Lung (tissue), 12 donors: ENCODE results near the gene HDGF. TPM values are rescaled to one million over a fixed set of nuclear protein-coding genes. Genes with fewer than 3 reads are reported as not detected.
A peak's percentile ranks its signal among the peaks of the same experiment; 100 is the strongest.

ENCODE experiments used
- ATAC-seq: fragments of 200-7000 bp; cut with Tn5 transposase; one replicate; pipeline ENCODE4 v1.9.1; 2020; ENCODE audit warnings: moderate number of reproducible peaks; ENCODE audit not compliant: insufficient read depth, low FRiP score
- DNase-seq, 3 donors: peaks; one replicate each; pipeline ENCODE4 v3.0.0-alpha.2; 2013 to 2017
- H3K27ac ChIP-seq, 2 donors: one replicate each; pipeline ENCODE4 v1.5.1; 2013; ENCODE audit warnings: mild to moderate bottlenecking in 2 of 2, moderate library complexity in 2 of 2, control low read depth in 1 of 2, inconsistent platforms in 1 of 2, low read depth in 1 of 2, low read length in 1 of 2
- H3K27me3 ChIP-seq, 3 donors: one replicate each; pipeline ENCODE4 v1.5.1; 2013; ENCODE audit warnings: low read length in 2 of 3; ENCODE audit not compliant: control insufficient read depth in 3 of 3, insufficient read depth in 3 of 3
- H3K36me3 ChIP-seq, 4 donors: one replicate each; pipeline ENCODE4 v1.5.1; 2013; ENCODE audit warnings: low read length in 4 of 4, mild to moderate bottlenecking in 1 of 4, moderate library complexity in 1 of 4; ENCODE audit not compliant: control insufficient read depth in 4 of 4, insufficient read depth in 4 of 4
- H3K4me1 ChIP-seq, 5 donors: one replicate each; pipeline ENCODE4 v1.5.1; 2013; ENCODE audit warnings: low read length in 5 of 5, mild to moderate bottlenecking in 2 of 5, moderate library complexity in 1 of 5; ENCODE audit not compliant: control insufficient read depth in 5 of 5, insufficient read depth in 5 of 5
- H3K4me3 ChIP-seq: one replicate; pipeline ENCODE4 v1.5.1; 2013; ENCODE audit warnings: mild to moderate bottlenecking, control low read depth, moderate library complexity
- H3K9ac ChIP-seq, 2 donors: one replicate each; pipeline ENCODE4 v1.5.1; 2013; ENCODE audit warnings: low read length in 2 of 2, control low read depth in 1 of 2; ENCODE audit not compliant: insufficient read depth in 1 of 2
- H3K9me3 ChIP-seq, 4 donors: one replicate each; pipeline ENCODE4 v1.5.1; 2013; ENCODE audit warnings: low read length in 3 of 4, mild to moderate bottlenecking in 1 of 4, moderate library complexity in 1 of 4; ENCODE audit not compliant: control insufficient read depth in 4 of 4, insufficient read depth in 3 of 4
- CTCF ChIP-seq: IDR thresholded peaks from 2 replicates; pipeline ENCODE4 v1.5.1; 2012; ENCODE audit warnings: mild to moderate bottlenecking; ENCODE audit errors: control extremely low read depth, extremely low read depth
- WGBS, 2 donors: extraction: QIAGEN DNeasy Blood & Tissue Kit; methylation state at CpG; one replicate each; pipeline ENCODE4 v1.1.7; 2013; 5-methylcytosine and 5-hydroxymethylcytosine counted together
- polyA plus RNA-seq, 2 donors: library from polyadenylated mRNA; stranded (reverse); fragments of 200-250 nt; gene quantifications; one replicate each; pipeline ENCODE4 v1.2.1, GENCODE V29; 2013
- total RNA-seq, 2 donors: library from RNA; depleted of rRNA in 1 of 2; stranded (reverse); fragments of >200 nt in 1 of 2; gene quantifications; one replicate each; pipeline ENCODE4 v1.2.1, GENCODE V29; 2014 to 2021
- donor health status: control.
- donor health status: control.
- donor health status: Bipolar disorder and iron deficiency.
- donor health status: healthy.
- donor health status: DM: yes; HTN: yes; CAD: no.

The HDGF gene
- total and polyA plus RNA-seq, 4 donors = 104 to 226 (median 185) TPM

DNA sequence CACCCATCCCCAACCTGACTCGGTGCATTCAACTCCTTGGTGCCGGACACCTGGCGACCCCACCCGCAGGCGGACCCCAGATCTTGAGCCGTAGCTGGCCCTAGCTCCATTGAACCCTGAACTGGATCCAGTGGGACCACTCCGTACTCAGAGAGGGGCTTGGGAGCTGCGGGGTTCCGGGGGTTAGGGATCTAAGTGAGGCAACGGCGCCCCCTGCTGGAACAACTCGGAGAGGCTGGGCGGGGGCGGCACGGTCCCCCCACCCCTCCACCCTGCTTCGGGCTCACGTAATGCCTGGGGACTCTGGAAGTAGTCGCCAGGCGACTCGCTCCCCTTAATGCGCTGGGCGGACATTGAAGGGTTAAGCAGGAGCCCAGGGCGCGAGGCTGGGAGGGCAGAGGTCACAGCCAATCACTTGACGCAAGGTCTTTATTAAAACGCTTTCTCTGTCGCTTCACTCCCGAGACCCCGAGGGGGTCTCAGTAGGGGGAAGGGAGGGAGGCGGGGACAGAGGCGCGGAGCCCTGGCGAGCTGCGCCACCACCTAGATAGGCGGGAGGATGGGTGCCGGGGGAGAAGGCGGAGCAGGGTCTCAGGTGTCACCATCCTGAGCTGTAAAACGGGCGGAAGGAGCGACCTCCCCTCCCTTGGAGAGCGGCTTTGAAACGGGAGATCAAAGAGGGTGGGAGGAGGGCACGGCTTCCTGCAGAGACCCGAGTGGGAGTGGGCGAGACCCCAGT, 45.4 kb downstream of the HDGF start:
- H3K9me3 ChIP-seq = no peaks in the 10 kb centered on the region
- no peak overlapping the region for H3K4me3 ChIP-seq
- DNase-seq = peak; percentile 82 to 89 (median 86)
- peaks cover 0 to 4% (median 0%) of the 10 kb centered on the region in 3 donors for H3K27me3 ChIP-seq
- H3K27ac ChIP-seq = peak overlapping the region in 1 of 2 donors; percentile 46
- ATAC-seq = peak; percentile 45
- 1% methylated on average over 40 to 45 of the region's 45 CpGs for WGBS, 2 donors
- peaks cover 0 to 77% (median 17%) of the 10 kb centered on the region in 5 donors for H3K4me1 ChIP-seq
- peak; percentile 22 for TF ChIP-seq CTCF
- peak overlapping the region in 1 of 2 donors; percentile 68 for H3K9ac ChIP-seq
- no peaks in the 10 kb centered on the region for H3K36me3 ChIP-seq

DNA sequence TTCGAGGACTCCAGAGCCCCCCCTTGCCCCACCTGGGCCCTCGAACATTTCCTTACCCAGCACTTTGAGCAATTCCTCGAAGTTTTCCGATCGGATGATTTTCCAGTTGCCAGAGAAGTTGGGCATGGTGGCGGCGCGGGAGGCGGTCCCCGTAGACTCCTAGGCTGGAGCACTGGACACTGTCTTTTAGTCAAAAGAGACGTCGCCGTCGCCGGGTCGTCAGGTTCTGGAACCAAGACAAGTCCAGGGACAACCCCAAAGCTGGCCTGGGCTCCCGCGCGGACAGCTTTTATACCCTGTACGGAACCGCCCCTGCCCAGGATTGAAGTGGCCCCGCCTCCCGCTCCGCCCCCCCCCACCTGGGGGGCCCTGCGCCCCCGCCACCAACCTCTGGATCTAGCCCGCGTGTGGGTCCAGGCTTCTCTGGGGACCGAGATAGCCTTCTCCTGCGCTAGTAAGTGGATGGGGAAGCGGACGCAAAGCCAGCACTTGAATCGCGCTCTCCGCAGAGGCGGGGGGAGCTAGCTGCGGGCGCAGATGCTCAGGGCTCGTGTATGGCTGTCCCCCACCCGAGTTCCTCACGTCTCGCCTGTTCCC, 46.1 kb downstream of the HDGF start, which contains the start of gene CRABP2:
Gene CRABP2 (minus strand): TSS at position 263 of the 597 bp plus-strand sequence. CDS start 137 bp downstream, at position 126.
- Histone ChIP-seq H3K4me1 (peaks cover 0 to 71% (median 17%) of the 10 kb centered on the region in 5 donors), H3K4me3 (no peak within 1 kb of the TSS), H3K27me3 (peaks cover 0 to 4% (median 0%) of the 10 kb centered on the region in 3 donors), H3K36me3 (no peaks in the 10 kb centered on the region), H3K27ac (peak within 1 kb of the TSS in 1 of 2 donors; percentile 46), H3K9ac (peak within 1 kb of the TSS; percentile 11 to 68), H3K9me3 (no peaks in the 10 kb centered on the region)
- no peak for ATAC-seq
- peak; percentile 73 to 77 (median 77) for DNase-seq
- TF ChIP-seq CTCF = no peak
- WGBS, 2 donors = 2 to 4% methylated on average over 42 of the region's 42 CpGs

DNA sequence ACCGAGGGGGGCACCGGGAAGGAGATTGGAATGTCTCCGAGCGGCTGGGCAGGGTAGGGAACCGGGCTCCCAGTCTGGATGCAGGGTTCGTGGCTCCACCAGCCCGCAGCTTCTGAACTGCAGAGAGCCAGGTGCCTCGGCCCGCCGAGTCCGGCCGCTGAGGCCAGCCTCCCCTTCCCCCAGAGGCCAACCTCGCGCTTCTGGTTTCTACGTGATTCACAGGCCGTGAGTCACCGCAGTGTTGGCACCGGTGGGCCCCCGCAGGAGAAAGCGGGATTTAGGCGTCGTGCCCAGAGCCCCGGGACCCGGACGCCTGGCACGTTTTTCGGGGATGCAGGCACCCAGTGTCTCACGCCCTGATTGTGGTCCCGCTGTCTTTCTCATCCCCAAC, 46.5 kb downstream of the HDGF start:
- TF ChIP-seq CTCF = no peak

More for the DNA sequence above, 46.5 kb downstream of the HDGF start:
- Histone ChIP-seq H3K27me3 (peaks cover 0 to 4% (median 0%) of the 10 kb centered on the region in 3 donors), H3K9me3 (no peaks in the 10 kb centered on the region), H3K4me3 (no peak overlapping the region), H3K27ac (no peak overlapping the region), H3K9ac (peak overlapping the region in 1 of 2 donors; percentile 11), H3K4me1 (peaks cover 0 to 66% (median 17%) of the 10 kb centered on the region in 5 donors), H3K36me3 (no peaks in the 10 kb centered on the region)
- 2% methylated on average over 29 of the region's 29 CpGs for WGBS, 2 donors
- DNase-seq (peak in 2 of 3 donors; percentile 46), ATAC-seq (no peak)
